ENCODE measurements around the gene KCTD18. TPM values are rescaled to one million over a fixed set of nuclear protein-coding genes. Genes with fewer than 3 reads are reported as not detected.

The KCTD18 gene
- total and polyA plus RNA-seq, 2 donors from 2014 or later: 8.5 to 12.6 TPM

GRCh38 chr2:200523604-200524003, 13.7 kb upstream of the KCTD18 start:
- H3K36me3 ChIP-seq (ENCODE audit: control insufficient read depth in 2 of 3, insufficient read depth in 3 of 3, low read length in 3 of 3): no peaks in the 10 kb centered on the region
- FAIRE-seq (no peak), DNase-seq (no peak)
- peaks cover 2% of the 10 kb centered on the region for H3K27me3 ChIP-seq (ENCODE audit: control insufficient read depth, insufficient read depth, low read length)
- no peak overlapping the region for H3K27ac ChIP-seq (ENCODE audit: low read depth in 2 of 2, low read length in 2 of 2)
- peaks cover 4 to 7% (median 5%) of the 10 kb centered on the region in 3 donors for H3K4me1 ChIP-seq (ENCODE audit: control insufficient read depth in 2 of 3, insufficient read depth in 2 of 3, low read depth in 1 of 3, low read length in 3 of 3)
- H3K4me3 ChIP-seq (ENCODE audit: low read length in 3 of 3): no peak overlapping the region
- no peak for TF ChIP-seq CTCF (IDR thresholded peaks at IDR 0.05; ENCODE audit: borderline replicate concordance, extremely low read depth, insufficient read depth)
- H3K9me3 ChIP-seq (ENCODE audit: control insufficient read depth in 2 of 3, insufficient read depth in 1 of 3, low read length in 3 of 3): no peaks in the 10 kb centered on the region
- H3K9ac ChIP-seq (ENCODE audit: low read length in 3 of 3): no peak overlapping the region
- intact Hi-C loops (cut with DNase I): no loop called here

GRCh38 chr2:200523158-200523557, 13.3 kb upstream of the KCTD18 start:
- Histone ChIP-seq H3K27me3 (ENCODE audit: control insufficient read depth, insufficient read depth, low read length) (peaks cover 2% of the 10 kb centered on the region), H3K9ac (ENCODE audit: low read length in 3 of 3) (no peak overlapping the region), H3K27ac (ENCODE audit: low read depth in 2 of 2, low read length in 2 of 2) (no peak overlapping the region), H3K9me3 (ENCODE audit: control insufficient read depth in 2 of 3, insufficient read depth in 1 of 3, low read length in 3 of 3) (no peaks in the 10 kb centered on the region), H3K4me3 (ENCODE audit: low read length in 3 of 3) (no peak overlapping the region), H3K36me3 (ENCODE audit: control insufficient read depth in 2 of 3, insufficient read depth in 3 of 3, low read length in 3 of 3) (no peaks in the 10 kb centered on the region), H3K4me1 (ENCODE audit: control insufficient read depth in 2 of 3, insufficient read depth in 2 of 3, low read depth in 1 of 3, low read length in 3 of 3) (peaks cover 4 to 7% (median 5%) of the 10 kb centered on the region in 3 donors)
- no peak for TF ChIP-seq CTCF (IDR thresholded peaks at IDR 0.05; ENCODE audit: borderline replicate concordance, extremely low read depth, insufficient read depth)
- FAIRE-seq (no peak), DNase-seq (no peak)
- intact Hi-C loops (cut with DNase I): no loop called here

- H3K36me3 ChIP-seq (ENCODE audit: control insufficient read depth in 2 of 3, insufficient read depth in 3 of 3, low read length in 3 of 3): no peaks in the 10 kb centered on the region
- no peak overlapping the region for H3K4me3 ChIP-seq (ENCODE audit: low read length in 3 of 3)
- FAIRE-seq: no peak
- intact Hi-C loops (cut with DNase I): no loop called here
- no peak overlapping the region for H3K9ac ChIP-seq (ENCODE audit: low read length in 3 of 3)
- H3K27ac ChIP-seq (ENCODE audit: low read depth in 2 of 2, low read length in 2 of 2): no peak overlapping the region
- TF ChIP-seq CTCF (IDR thresholded peaks at IDR 0.05; ENCODE audit: borderline replicate concordance, extremely low read depth, insufficient read depth): no peak
- peaks cover 2% of the 10 kb centered on the region for H3K27me3 ChIP-seq (ENCODE audit: control insufficient read depth, insufficient read depth, low read length)
- H3K9me3 ChIP-seq (ENCODE audit: control insufficient read depth in 2 of 3, insufficient read depth in 1 of 3, low read length in 3 of 3): no peaks in the 10 kb centered on the region
- no peak for DNase-seq
- H3K4me1 ChIP-seq (ENCODE audit: control insufficient read depth in 2 of 3, insufficient read depth in 2 of 3, low read depth in 1 of 3, low read length in 3 of 3): no peaks in the 10 kb centered on the region
Observed at GRCh38 chr2:200515155-200515554, 5.3 kb upstream of the KCTD18 start.

GRCh38 chr2:200509235-200509611, 645 bp downstream of the KCTD18 start:
- FAIRE-seq: no peak
- intact Hi-C loops (cut with DNase I): no loop called here
- Histone ChIP-seq H3K9me3 (ENCODE audit: control insufficient read depth in 2 of 3, insufficient read depth in 1 of 3, low read length in 3 of 3) (no peaks in the 10 kb centered on the region), H3K4me1 (ENCODE audit: control insufficient read depth in 2 of 3, insufficient read depth in 2 of 3, low read depth in 1 of 3, low read length in 3 of 3) (peaks cover 0 to 8% (median 4%) of the 10 kb centered on the region in 3 donors), H3K27ac (ENCODE audit: low read depth in 2 of 2, low read length in 2 of 2) (peak overlapping the region in 1 of 2 donors; percentile 44), H3K36me3 (ENCODE audit: control insufficient read depth in 2 of 3, insufficient read depth in 3 of 3, low read length in 3 of 3) (peaks cover 0 to 6% (median 0%) of the 10 kb centered on the region in 3 donors), H3K9ac (ENCODE audit: low read length in 3 of 3) (peak overlapping the region; percentile 61 to 91 (median 87)), H3K27me3 (ENCODE audit: control insufficient read depth, insufficient read depth, low read length) (no peaks in the 10 kb centered on the region), H3K4me3 (ENCODE audit: low read length in 3 of 3) (peak overlapping the region; percentile 44 to 90 (median 76))
- DNase-seq: peak in 1 of 5 donors; percentile 25
- TF ChIP-seq CTCF (IDR thresholded peaks at IDR 0.05; ENCODE audit: borderline replicate concordance, extremely low read depth, insufficient read depth): no peak
